HG03097 (cell line): ENCODE measurements around the gene ROCK2.

Experiments used
- ATAC-seq: cut with Tn5 transposase; IDR thresholded peaks from one replicate; pipeline ENCODE4 v1.9.1; 2021; ENCODE audit not compliant: unreplicated experiment, low FRiP score

The ROCK2 gene

GRCh38 chr2:11368059-11368572 lies 23.7 kb upstream of the ROCK2 start:
- no peak for ATAC-seq

GRCh38 chr2:11367170-11367730 lies 22.8 kb upstream of the ROCK2 start:
- no peak for ATAC-seq

GRCh38 chr2:11366326-11366741 lies 21.9 kb upstream of the ROCK2 start:
- ATAC-seq, result no peak

GRCh38 chr2:11365096-11365879 lies 20.9 kb upstream of the ROCK2 start:
- ATAC-seq, result no peak

- no peak for ATAC-seq
These were observed 20.1 kb upstream of the ROCK2 start for GRCh38 chr2:11364565-11364887.

GRCh38 chr2:11363868-11364564 lies 19.6 kb upstream of the ROCK2 start:
- no peak for ATAC-seq

- no peak for ATAC-seq
These were observed 15.4 kb upstream of the ROCK2 start for GRCh38 chr2:11359865-11360264.

- ATAC-seq, result no peak
These were observed 13.1 kb upstream of the ROCK2 start for GRCh38 chr2:11357428-11357972.

- no peak for ATAC-seq
These were observed 12.3 kb upstream of the ROCK2 start for GRCh38 chr2:11356764-11357163.

- no peak for ATAC-seq
These were observed 11.0 kb upstream of the ROCK2 start for GRCh38 chr2:11355194-11356053.

GRCh38 chr2:11354363-11355154 lies 10.1 kb upstream of the ROCK2 start:
- no peak for ATAC-seq

GRCh38 chr2:11352781-11353537 lies 8.5 kb upstream of the ROCK2 start:
- ATAC-seq, result no peak

GRCh38 chr2:11348209-11348749 lies 3.8 kb upstream of the ROCK2 start:
- ATAC-seq, result no peak

GRCh38 chr2:11347403-11347959 lies 3.0 kb upstream of the ROCK2 start:
- ATAC-seq, result no peak

GRCh38 chr2:11346023-11346482 lies 1.6 kb upstream of the ROCK2 start:
- ATAC-seq, result no peak

GRCh38 chr2:11344956-11345677 lies 681 bp upstream of the ROCK2 start:
- ATAC-seq, result peak; percentile 33

GRCh38 chr2:11343650-11344341 lies 640 bp downstream of the ROCK2 start:
- ATAC-seq, result peak; percentile 35
